ENCODE results near the gene SYNE2. TPM values are rescaled to one million over a fixed set of nuclear protein-coding genes. Genes with fewer than 3 reads are reported as not detected.
A peak's percentile ranks its signal among the peaks of the same experiment; 100 is the strongest.
"Not testable (repeated sequence)": the region's sequence is repeated elsewhere in the genome, so short reads cannot be mapped to it uniquely, and the experiment has no call there.

Gene SYNE2, protein sequence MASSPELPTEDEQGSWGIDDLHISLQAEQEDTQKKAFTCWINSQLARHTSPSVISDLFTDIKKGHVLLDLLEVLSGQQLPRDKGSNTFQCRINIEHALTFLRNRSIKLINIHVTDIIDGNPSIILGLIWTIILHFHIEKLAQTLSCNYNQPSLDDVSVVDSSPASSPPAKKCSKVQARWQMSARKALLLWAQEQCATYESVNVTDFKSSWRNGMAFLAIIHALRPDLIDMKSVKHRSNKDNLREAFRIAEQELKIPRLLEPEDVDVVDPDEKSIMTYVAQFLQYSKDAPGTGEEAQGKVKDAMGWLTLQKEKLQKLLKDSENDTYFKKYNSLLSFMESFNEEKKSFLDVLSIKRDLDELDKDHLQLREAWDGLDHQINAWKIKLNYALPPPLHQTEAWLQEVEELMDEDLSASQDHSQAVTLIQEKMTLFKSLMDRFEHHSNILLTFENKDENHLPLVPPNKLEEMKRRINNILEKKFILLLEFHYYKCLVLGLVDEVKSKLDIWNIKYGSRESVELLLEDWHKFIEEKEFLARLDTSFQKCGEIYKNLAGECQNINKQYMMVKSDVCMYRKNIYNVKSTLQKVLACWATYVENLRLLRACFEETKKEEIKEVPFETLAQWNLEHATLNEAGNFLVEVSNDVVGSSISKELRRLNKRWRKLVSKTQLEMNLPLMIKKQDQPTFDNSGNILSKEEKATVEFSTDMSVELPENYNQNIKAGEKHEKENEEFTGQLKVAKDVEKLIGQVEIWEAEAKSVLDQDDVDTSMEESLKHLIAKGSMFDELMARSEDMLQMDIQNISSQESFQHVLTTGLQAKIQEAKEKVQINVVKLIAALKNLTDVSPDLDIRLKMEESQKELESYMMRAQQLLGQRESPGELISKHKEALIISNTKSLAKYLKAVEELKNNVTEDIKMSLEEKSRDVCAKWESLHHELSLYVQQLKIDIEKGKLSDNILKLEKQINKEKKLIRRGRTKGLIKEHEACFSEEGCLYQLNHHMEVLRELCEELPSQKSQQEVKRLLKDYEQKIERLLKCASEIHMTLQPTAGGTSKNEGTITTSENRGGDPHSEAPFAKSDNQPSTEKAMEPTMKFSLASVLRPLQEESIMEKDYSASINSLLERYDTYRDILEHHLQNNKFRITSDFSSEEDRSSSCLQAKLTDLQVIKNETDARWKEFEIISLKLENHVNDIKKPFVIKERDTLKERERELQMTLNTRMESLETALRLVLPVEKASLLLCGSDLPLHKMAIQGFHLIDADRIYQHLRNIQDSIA (N-terminal part only)
- 518 TPM for total RNA-seq

DNA sequence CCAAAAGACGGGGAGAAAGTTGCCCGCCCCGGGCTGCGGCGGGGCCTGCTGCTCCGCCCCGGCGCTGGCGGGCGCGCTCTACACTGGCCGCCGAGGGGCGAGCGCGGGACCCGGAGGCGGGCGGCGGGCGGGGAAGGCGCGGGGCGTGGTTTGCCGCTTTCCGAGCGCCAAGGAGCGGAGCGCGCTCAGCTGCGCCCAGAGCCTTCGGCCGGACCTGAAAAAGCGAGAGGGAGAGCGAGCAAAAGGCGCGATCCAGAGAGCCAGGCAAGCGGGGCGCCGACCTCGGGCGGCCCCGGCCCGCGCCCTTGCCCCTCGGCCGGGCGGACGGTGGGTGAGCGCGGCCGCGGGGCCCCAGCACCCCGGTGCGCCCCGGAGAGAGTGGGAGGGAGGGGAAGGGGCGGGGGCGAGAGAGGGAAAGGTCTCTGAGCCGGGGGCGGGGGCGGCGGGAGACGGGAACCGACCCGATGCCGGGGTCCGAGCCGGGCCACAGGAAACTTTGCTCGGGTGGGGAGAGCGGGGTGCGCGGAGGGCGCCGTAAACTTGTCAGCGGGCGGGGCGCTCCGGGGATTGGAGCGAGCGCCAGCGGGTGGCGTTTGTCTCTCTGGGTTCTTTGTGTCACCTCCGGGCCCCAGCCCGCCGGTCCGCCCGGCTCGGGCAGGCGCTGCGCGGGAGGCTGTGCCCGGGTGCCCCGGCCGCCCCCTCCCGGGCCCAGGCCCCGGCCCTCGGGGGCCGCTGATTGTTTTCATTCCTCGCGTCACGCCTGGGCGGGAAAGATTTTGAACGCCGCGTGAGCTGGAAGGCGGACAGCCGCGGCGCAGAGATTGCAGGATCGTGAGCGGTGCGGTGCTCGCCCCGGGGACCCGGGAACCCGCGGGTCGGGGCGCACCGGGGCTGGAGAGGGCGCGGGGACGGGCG is at the start of gene SYNE2:
Gene SYNE2, plus strand, starts transcription at position 188 of the 915 bp plus-strand sequence. CDS start 56,145 bp downstream, outside the sequence.
- Histone ChIP-seq H3K27me3 (no peaks in the 10 kb centered on the region), H3K9me3 (no peaks in the 10 kb centered on the region), H3K36me3 (no peaks in the 10 kb centered on the region), H3K4me3 (peak within 1 kb of the TSS; percentile 84 to 89), H3K4me1 (peaks cover 0 to 12% of the 10 kb centered on the region in 2 donors), H3K27ac (peak within 1 kb of the TSS; percentile 89 to 93)
- TF ChIP-seq, protein P1, sequence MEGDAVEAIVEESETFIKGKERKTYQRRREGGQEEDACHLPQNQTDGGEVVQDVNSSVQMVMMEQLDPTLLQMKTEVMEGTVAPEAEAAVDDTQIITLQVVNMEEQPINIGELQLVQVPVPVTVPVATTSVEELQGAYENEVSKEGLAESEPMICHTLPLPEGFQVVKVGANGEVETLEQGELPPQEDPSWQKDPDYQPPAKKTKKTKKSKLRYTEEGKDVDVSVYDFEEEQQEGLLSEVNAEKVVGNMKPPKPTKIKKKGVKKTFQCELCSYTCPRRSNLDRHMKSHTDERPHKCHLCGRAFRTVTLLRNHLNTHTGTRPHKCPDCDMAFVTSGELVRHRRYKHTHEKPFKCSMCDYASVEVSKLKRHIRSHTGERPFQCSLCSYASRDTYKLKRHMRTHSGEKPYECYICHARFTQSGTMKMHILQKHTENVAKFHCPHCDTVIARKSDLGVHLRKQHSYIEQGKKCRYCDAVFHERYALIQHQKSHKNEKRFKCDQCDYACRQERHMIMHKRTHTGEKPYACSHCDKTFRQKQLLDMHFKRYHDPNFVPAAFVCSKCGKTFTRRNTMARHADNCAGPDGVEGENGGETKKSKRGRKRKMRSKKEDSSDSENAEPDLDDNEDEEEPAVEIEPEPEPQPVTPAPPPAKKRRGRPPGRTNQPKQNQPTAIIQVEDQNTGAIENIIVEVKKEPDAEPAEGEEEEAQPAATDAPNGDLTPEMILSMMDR (IDR thresholded peaks at IDR 0.05): peak in 2 of 3 experiments; percentile 32 to 56
- intact Hi-C loops (cut with DNase I): loop anchor here (2.0 kb wide), 3 partner anchors 24 to 70 kb away; no protein-coding TSS in a partner anchor
- DNase-seq (ENCODE audit: low spot score in 2 of 2): peak in 1 of 2 donors; percentile 86

GRCh38 chr14:63803221-63803791 is 49.5 kb upstream of the SYNE2 start:
- not testable (repeated sequence) for H3K9me3 ChIP-seq; H3K4me1 ChIP-seq; DNase-seq (ENCODE audit: low spot score in 2 of 2); H3K27ac ChIP-seq; H3K27me3 ChIP-seq; H3K4me3 ChIP-seq; H3K36me3 ChIP-seq
- intact Hi-C loops (cut with DNase I): loop anchor here (10.0 kb wide), 1 partner anchor 161 kb away; no protein-coding TSS in a partner anchor

GRCh38 chr14:63806064-63806463 is 46.7 kb upstream of the SYNE2 start:
- H3K27ac ChIP-seq; H3K4me1 ChIP-seq; DNase-seq (ENCODE audit: low spot score in 2 of 2); H3K9me3 ChIP-seq; H3K36me3 ChIP-seq; H3K4me3 ChIP-seq; H3K27me3 ChIP-seq: not testable (repeated sequence)
- intact Hi-C loops (cut with DNase I): loop anchor here (10.0 kb wide), 1 partner anchor 159 kb away; no protein-coding TSS in a partner anchor

DNA sequence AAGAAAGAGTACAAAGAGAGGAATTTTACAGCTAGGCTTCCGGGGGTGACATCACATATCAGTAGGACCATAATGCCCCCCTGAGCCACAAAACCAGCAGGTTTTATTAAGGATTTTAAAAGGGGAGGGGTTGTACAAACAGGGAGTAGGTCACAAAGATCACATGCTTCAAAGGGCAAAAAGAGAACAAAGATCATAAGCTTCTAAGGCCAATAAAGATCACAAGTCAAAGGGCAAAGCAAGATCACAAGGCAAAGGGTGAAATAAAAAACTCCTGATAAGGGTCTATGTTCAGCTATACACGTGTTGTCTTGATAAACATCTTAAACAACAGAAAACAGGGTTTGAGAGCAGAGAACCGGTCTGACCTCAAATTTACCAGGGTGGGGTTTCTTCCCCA is 41.1 kb upstream of the SYNE2 start:
- H3K36me3 ChIP-seq; DNase-seq (ENCODE audit: low spot score in 2 of 2); intact Hi-C loops (cut with DNase I); H3K27ac ChIP-seq; H3K9me3 ChIP-seq; H3K27me3 ChIP-seq; H3K4me1 ChIP-seq; H3K4me3 ChIP-seq: not testable (repeated sequence)

- TF ChIP-seq, protein P1 (IDR thresholded peaks at IDR 0.05): no peak
- no peaks in the 10 kb centered on the region for H3K4me1 ChIP-seq
- H3K27me3 ChIP-seq: no peaks in the 10 kb centered on the region
- no peaks in the 10 kb centered on the region for H3K9me3 ChIP-seq
- intact Hi-C loops (cut with DNase I): no loop called here
- H3K4me3 ChIP-seq: no peak overlapping the region
- H3K36me3 ChIP-seq: no peaks in the 10 kb centered on the region
- no peak overlapping the region for H3K27ac ChIP-seq
- DNase-seq (ENCODE audit: low spot score in 2 of 2): no peak
Measured at GRCh38 chr14:63833728-63834127, 19.1 kb upstream of the SYNE2 start.

GRCh38 chr14:63840981-63841380 is 11.8 kb upstream of the SYNE2 start:
- no peak overlapping the region for H3K4me3 ChIP-seq
- H3K4me1 ChIP-seq: no peaks in the 10 kb centered on the region
- no peak overlapping the region for H3K27ac ChIP-seq
- no peaks in the 10 kb centered on the region for H3K27me3 ChIP-seq
- peaks cover 11 to 12% of the 10 kb centered on the region in 2 donors for H3K9me3 ChIP-seq
- TF ChIP-seq, protein P1 (IDR thresholded peaks at IDR 0.05): no peak
- DNase-seq (ENCODE audit: low spot score in 2 of 2): no peak
- H3K36me3 ChIP-seq: no peaks in the 10 kb centered on the region
- intact Hi-C loops (cut with DNase I): no loop called here

All from ascending aorta (tissue), 2 donors.